ENCODE data around the gene LRRC4C.
"Not testable (repeated sequence)": the region's sequence is repeated elsewhere in the genome, so short reads cannot be mapped to it uniquely, and the experiment has no call there.

Gene LRRC4C

DNA sequence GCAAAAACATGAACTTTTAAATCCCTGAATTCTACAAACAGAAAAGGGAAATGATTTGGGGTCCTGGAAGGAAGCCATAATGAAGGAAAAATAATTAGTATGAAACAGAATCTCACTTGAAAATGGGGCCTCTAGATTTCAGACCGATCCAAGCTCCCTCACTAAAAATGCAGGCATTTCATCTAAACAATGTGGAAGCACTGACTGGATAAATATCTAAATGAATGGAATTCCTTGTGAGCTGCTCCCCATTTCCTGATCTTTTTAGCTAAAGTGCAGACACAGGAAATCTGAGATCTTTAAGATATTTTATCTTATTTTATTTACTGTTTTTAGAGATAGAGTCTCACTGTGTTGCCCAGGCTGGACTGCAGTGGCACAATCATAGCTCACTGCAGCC, 1255.8 kb downstream of the LRRC4C start:
- DNase-seq, result no peak

DNA sequence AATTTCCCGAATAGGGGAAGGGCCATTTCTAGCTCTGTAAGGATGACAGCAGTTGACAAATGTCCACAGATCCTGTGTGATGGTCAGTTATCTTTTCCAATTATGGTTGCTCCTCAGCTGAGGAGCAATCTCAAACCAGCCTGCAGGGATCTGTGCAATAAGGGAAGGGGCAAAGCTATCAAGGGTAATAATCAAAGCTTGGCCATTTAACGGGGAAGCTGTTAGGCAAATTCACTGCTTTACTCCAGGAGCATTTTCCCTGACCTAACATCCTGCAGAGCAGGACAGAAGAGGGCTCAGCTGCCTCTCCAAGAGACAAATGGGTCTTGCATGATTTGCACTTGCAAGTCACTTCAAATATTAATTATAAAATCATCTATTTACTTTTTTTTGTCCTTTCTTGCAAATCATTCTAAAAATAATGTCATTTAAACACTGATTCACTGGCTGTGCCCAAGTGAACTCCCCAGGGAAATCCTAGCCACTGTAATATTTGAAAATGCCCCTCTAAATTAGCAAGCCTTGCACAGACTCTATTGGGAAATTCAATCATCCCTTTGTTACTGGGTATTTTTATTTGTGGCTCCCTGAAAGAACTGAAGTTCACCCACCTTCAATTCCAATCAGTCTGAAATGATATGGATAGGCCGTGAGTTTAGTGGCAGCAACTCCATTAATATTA, 1256.7 kb downstream of the LRRC4C start:
- no peak for DNase-seq

DNA sequence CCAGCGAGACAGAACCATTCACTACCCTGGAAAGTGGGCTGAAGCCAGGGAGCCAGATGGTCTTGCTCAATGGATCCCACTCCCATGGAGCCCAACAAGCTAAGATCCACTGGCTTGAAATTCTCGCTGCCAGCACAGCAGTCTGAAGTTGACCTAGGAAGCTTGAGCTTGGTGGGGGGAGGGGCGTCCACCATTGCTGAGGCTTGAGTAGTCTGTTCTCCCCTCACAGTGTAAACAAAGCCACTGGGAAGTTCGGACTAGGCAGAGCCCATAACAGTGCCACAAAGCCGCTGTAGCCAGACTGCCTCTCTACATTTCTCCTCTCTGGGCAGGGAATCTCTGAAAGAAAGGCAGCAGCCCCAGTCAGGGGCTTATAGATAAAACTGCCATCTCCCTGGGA, 1266.9 kb downstream of the LRRC4C start:
- DNase-seq, result not testable (repeated sequence)

DNA sequence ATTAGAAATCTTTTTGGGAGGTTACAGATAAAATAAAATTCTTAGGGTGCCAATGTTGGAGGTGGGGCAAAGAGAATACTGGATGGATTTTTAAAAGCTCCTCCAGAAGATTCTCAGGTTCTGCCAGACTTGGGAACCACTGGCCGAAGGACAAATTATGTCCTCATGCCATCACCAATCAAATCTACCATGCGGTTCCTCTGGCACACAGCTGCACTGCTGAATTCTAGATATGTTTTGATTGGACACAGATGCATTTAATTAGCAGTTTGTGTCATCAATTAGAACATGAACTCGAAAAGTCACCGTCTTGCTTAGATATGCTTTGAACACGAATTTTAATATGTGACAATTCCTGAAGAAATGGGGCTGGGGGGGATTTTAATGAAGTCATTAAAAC, 1269.2 kb downstream of the LRRC4C start:
- no peak for DNase-seq

DNA sequence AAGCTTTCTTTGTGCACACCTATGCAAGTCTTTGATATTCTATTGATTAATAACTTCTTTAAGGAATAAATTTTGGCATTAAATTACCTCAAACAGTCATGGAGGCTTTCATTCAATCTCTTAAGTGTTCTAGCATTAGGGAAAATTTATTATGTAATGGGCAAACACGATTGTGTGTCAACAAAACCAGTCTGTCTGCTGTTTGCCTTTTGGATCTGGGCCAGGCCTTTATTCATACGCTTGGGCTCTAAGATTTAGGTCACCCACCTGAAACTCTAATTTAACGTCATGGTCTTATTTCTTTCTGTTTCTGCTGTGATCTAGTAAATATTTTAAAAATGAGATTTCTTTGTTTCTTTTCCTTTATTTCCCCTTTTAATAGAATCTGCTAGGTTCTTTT, 1270.6 kb downstream of the LRRC4C start:
- DNase-seq, result no peak

DNA sequence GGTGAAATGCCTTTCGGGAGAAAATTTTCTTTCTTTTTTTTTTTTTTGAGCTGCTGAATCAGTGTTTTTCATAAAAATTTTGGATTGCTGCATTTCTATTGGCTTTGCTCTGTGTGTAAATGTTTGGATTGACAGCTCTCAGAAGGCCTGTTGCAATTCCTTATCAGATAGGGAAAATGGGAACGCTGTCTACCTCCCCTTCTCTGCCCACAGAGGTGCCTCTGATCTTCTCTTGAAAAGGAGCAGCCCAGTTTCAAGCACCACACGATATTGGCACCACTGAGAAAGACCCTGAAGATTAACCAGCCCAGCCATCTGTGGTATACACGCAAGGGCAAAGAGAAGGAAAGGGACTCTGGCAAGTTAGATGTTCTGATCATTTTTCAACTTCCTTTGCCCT, 1272.2 kb downstream of the LRRC4C start:
- no peak for DNase-seq

DNA sequence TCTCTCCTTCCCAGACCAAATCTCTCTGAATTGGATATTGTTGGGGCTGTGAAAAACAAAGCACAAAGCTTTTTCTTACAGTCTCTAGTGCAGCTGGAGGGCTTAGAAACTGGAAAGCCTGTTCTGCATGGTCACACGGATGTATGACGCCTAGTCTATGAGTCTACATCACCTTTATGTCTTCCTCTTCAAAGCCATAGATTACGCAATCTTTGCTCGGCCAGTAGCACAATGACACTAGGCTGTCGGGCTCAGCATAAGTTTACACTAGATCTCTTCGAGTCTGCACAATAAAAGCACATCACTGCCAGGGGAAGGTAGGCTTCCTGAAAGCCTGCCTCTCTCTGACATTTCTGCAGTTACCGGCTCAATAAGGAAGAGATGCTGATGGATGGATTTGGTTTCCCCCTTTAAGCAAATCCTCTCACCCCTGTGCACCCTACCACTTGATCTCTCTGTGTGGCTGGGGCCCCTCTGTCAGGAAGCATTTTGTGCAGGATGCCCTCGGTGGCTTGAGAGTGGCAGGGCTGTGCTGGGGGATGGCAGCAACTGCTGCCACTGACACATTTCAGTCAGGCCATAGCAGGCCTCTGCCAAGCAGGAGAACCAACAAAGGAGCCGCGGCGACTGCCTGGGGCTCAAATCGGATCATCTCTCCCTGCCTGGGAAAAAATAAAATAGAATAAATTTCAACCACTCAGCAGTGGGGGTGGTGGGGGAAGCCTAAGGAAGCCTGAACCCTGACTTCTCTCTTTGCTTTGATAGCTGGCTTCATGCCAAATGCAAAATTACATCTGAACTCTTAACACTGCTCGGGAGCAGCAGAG, 1272.8 kb downstream of the LRRC4C start:
- no peak for DNase-seq

DNA sequence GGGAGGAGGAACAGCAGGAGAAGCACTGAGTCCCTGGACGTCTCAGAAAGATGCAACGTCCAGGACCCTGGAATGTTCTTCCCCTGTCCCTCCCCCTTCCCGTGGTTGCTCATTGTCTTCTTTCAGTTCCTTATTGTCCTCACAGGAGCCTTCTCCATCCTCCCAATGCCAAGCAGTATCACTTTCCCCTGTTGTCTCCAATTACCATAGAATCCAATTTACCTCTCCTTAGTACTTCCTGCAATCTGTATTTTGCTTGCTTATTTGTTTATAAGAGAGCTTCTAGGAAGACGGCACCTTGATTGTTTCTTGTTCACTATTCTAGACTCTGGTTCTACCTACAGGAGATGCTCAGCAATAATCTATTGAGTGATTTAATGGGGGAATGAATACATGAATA, 1273.7 kb downstream of the LRRC4C start:
- no peak for DNase-seq

DNA sequence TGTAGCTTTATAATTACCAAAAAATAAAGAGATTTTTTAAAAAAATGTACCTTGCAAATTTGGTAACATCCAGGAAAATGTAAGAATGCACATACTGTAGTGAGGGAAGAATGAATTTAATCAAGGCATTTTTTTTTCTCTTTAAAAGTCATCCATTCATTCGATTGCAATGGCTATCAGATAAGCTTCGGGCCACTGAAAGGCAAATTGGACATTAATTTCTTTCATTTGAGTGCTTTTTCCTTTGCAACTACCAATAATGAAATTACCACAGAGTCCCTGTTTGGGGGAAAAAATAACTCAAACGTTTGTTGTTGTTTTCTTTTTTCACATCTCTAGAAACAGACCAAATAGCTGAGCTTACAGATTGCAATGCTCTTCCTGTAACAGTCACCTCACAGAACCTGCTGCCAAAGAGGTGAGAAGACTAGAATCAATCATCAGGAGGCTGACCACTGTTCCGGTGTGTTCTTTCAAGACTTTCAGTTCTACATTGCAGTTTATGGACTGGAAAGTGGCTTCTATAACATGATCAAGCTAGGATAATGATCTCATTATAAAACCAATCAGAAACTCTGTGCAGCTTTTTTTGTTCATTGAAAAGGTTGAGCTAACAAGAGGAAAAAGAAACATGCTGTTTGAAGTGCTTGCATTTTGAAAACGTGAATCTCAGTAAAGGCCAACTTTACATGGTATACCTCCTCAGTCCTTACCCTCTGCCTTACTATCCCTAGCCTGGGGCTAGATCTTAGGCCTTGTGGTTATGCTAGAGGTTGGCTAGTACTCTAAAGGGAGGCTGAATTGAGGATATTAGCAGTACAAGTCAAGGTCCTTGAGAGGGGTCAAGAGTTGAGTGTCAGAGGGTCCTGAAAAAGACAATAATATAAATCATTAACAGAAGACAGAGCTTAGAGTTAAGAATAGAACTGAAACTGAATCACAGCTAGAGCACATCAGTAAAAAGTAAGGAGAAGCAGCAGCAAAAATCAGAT, 1276.1 kb downstream of the LRRC4C start:
- no peak for DNase-seq

DNA sequence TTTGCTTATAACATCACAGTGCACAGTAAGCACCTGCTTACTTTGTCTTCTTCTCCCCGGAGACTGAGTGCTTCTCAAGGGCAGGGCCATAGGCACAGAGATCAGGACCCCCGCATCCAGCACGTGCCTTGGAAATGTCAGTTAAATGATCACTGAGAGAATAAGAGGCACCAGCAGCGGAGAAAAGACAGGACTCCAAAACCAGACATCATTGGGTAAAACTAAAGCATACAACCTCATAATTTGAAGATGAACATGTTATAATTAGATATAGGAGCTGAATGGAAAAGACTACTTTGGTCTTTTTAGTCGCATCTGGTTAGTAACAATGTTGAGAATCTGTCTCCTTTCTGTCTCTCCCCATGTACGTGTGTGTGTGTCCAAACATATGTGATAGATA, 1279.9 kb downstream of the LRRC4C start:
- DNase-seq, result no peak

DNA sequence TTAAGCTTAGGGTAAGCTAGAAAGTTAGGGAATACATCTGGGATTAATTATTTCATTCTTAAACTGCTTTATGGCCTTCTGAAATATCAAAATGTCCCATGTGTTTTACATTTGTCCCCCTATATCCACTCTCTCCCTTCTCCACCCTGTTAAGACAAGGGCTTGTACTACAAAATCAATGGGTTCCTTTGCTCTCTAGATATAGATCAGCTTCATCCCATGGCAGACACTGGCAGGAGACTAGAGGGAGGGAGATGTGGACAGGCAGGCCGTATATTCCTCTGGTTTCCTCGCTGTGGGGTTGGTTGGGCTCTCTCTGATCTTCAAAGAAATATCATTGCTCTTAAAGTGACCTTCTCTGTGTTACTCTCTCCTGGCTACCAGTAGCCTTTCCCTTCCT, 1281.0 kb downstream of the LRRC4C start:
- no peak for DNase-seq

DNA sequence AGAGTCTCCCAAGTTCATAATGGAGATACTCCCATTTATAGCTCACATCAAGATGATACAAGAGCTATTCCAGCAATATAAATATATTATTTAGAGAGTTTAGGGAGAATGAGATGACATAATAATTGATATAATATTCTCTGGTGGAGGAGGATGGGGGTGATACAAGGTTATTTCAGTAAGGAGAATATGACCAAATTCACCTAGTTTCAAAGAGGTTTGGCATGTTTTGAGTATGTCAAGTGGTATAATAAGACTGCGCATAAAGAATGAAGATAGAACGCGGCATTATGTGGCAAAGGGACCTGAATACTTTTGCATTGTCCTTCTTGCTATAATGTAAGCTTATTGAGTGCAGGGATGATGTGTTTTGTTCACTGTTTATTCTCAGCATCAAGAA, 1283.5 kb downstream of the LRRC4C start:
- DNase-seq, result no peak

DNA sequence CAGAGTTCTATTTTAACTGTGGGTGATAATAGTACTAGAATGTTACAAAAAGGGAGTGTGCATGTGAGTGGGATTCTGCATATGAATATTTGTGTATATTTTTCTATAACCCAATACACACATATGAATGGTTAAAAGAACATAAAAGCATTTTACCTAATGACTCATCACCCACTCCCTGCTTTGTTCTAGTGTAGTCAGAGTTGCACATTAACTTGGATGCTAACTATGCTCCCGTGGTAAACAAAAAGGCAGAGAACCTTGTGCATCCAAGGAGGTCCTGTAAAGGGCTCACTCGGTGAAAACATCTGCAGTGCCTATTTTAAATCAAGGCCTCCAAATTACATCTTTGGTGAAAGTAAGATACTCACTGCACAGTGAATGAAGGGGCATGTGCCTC, 1289.4 kb downstream of the LRRC4C start:
- DNase-seq, result no peak

DNA sequence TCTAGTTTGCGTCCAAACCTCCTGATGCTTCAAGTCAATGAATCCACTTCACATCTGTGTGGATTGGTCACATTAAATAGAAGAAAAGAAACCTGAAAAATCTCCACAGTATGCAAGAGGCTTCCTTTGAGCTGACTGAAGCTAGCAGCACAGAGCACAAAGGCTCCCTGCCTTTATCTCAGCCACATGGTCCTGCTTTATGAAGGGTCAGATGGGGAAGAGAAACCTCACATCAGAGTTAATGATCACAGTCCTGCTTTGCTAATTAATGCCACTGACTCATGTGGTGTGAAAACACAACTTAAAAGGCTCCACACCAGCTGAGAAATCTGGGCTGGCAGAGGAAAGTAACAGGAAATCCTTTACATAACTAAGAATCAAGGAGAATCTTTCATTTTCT, 1291.0 kb downstream of the LRRC4C start:
- DNase-seq, result no peak

DNA sequence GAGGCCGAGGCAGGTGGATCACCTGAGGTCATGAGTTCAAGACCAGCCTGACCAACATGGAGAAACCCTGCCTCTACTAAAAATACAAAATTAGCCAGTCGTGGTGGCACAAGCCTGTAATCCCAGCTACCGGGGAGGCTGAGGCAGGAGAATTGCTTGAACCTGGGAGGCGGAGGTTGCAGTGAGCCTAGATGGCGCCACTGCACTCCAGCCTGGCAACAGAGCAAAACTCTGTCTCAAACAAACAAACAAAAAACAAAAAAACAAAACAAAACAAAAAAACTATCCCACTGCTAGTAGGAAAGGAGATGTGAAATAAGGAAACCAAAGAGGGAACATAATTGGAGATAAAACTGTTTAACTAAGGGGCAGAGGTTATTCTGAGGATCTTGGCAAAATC, 1291.6 kb downstream of the LRRC4C start:
- DNase-seq, result not testable (repeated sequence)

DNA sequence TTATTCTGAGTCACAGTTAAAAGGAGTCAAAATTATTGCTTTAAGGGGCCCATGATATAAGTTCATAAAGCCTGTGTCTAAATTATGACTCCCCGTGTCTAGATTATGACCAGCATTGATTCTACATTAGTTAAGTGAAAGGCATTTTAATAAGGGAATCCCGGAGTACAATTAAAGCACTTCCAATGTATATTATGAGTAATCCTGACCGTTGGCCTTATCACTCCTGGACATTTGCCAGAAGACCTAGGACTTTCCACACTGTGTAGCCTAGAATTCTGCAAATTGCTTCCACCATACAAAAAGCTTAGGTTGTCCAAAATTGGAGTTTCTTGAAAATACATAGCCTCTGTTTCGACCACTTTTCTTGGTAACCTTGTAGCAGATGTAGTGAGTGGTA, 1292.6 kb downstream of the LRRC4C start:
- DNase-seq, result no peak

DNA sequence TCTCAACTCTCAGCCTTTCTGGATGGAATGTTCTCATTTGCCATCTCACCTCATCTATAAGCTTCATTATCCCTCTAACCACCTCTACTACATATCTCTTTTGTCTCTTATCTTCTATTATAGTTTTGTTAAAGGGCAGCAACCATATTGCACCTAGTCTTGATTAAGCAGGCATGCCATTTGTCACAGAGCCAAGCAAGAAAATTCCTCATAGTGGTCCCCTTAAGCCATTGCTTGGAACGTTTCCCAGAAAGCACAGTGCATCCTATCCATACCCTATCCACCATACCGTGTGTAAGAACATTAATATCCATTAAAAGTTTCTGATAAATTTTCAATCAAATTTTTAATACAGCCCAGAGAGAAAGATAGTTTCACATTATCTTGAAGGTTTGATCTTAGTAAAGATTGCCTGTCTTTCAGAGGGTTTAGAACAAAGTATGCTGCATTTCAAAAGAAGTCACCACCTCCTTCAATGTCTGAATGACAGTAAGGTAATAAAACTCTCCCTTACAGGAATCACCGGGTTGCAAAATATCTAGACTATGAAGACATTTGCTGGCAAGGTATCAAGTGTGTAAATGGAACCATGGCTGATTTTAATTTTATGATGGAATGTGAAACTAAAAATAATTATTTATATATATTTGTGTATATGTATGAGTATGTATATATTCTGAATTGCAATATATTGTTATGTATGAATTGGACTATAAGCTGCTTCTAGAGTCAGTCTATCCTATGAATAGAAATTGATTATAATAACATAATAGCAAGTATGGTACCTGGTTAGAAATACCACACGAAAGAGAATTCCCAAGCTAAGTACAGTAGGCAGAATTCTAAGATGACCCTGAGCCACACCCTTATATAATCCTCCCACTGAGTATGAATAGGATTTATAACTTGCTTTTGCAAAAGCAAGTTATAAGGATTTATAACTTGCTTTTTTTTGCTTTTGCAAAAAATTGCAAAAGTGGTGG, 1296.3 kb downstream of the LRRC4C start:
- no peak for DNase-seq

DNA sequence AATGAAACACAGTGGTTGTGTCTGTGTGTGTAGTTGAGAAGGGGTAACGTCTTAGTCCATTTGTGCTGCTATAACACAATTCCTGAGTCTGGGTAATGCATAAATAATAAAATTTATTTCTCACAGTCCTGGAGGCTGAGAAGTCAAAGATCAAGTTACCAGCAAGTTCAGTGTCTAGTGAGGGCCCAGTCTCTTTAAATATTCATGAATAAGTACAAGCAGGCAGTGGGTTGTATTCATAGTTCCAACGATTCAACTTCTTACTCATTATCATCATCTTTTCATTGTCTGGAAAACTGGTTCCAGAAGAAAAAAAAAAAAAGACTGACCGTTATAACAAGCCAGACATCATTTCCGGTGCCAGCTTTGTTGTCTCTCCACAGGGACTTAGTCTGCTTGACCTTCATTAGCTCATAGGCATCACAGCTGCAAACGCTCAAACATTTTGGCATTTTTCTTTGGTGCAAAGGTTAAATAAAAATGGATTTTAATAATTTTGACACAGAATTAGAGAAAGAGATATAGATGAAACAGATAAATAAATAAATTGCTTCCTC, 1297.5 kb downstream of the LRRC4C start:
- no peak for DNase-seq

DNA sequence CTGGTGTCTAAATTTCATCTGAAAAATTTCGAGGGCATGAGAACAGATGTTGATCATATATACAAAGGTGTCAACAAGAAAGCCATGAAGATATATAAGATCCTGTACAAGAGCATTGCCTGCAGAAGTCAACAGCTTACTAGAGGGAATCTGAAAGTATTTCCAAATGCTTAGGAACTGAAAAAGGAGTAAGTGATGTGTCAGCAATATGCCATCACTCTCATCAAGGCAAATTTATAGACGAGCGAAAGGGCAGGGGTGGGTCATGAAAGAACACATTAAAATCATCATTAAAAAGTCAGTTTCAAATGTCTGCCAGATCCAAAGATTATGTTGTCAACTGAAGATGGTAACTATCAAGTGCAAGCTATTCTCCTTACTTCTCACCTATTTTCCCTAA, 1299.0 kb downstream of the LRRC4C start:
- DNase-seq, result no peak

DNA sequence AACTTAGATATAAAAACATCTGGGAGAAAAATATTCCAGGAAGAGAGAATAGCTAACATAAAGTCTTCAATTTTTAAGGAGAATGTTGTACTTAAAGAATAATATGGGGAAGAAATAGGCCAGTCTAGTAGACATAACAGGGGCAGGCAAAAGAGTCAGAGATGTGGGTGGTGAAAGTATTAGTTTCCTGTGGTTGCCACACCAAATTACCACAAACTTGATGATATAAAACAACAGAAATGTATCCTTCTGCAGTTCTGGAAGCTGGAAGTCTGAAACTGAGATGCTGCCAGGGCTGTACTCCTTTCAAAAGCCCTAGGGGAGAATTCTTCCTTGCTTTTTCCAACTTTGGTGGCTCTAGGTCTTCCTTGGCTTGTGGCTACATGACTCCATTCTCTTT, 1309.7 kb downstream of the LRRC4C start:
- no peak for DNase-seq

DNA sequence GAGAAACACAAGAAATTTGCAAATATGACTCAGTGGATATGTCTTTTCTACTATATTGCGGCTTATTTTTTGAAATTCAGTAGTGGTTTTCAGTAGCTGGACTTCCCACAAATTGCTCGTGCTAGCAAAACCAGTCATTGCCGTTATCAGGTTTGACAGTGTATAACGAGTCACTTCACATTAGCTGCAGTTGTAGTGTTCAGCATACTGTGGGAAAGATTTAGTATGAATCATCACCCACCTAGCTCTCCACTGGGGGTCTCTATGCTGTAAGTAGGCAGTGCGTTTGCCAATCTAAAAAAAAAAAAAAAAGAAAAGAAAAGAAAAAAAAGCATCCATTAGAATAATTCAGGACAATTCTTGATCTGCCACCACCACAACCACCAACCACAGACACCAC, 1318.9 kb downstream of the LRRC4C start:
- no peak for DNase-seq

DNA sequence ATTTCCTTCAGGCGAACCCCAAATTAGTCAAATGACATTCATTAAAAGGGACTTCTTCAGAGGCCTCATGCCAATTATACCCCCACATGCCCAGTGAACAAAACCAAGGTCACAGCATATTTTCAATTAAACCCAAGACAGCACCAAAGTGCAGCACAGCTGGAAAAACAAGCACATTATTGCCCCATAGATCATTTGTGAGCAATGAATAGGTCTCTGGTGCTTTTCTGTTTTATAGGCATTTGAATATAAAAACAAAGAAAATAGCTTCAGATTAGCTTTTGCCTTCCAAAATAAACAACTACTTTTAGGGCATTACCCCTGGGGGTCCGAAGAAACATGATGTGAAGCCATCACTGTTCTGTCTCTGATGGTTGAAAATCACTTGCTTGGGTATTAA, 1319.9 kb downstream of the LRRC4C start:
- no peak for DNase-seq

Data from activated CD4-positive, alpha-beta T cell treated with anti-CD3 and anti-CD28 coated beads for 48 hours (primary cell).